ENCODE results near the gene PCNT.
A peak's percentile ranks its signal among the peaks of the same experiment; 100 is the strongest.

PCNT gene

DNA sequence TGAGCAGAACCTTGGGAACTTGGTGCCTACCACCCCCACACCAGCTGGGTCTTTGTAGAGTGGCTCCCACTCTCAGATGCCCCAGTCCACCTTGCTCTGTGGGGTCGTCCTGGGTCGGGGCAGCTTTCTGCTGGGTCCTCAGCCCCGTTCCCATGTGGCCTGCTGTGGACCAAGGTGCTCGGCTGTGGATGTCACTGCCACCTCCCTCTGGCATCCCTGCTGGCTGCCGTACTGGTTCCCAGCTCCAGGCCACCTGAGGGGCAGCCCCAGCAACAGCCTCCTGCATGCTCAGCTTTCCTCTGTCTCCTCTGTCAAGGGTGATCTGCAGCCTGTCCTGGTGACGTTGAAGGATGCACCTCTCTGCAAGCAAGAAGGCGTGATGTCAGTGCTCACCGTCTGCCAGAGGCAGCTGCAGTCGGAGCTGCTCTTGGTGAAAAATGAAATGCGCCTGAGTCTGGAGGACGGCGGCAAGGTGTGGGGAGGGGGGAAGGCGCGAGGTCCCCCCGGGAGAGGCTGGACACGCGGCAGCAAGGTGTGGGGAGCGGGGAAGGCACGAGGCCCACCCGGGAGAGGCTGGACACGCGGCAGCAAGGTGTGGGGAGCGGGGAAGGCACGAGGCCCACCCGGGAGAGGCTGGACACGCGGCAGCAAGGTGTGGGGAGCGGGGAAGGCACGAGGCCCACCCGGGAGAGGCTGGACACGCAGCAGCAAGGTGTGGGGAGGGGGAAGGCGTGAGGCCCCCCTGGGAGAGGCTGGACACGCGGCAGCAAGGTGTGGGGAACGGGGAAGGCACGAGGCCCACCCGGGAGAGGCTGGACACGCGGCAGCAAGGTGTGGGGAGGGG, 88.8 kb downstream of the PCNT start:
- DNase-seq: no peak

- no peak for DNase-seq
These were observed 89.4 kb downstream of the PCNT start for GRCh38 chr21:46413365-46413696.

- no peak for DNase-seq
These were observed 91.0 kb downstream of the PCNT start for GRCh38 chr21:46414965-46415275.

DNA sequence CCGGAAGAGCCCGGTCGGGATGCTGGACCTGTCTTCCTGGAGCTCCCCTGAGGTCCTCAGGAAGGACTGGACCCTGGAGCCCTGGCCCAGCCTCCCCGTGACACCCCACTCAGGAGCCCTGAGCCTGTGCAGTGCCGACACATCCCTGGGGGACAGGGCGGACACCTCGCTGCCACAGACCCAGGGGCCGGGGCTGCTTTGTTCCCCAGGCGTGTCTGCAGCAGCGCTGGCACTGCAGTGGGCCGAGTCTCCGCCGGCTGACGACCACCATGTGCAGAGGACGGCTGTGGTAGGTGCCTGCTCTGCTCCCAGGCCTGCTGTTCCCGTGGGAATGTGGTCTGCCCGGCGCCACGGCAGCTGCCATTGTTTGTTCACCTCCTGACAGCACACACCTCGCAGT, 92.6 kb downstream of the PCNT start:
- no peak for DNase-seq

DNA sequence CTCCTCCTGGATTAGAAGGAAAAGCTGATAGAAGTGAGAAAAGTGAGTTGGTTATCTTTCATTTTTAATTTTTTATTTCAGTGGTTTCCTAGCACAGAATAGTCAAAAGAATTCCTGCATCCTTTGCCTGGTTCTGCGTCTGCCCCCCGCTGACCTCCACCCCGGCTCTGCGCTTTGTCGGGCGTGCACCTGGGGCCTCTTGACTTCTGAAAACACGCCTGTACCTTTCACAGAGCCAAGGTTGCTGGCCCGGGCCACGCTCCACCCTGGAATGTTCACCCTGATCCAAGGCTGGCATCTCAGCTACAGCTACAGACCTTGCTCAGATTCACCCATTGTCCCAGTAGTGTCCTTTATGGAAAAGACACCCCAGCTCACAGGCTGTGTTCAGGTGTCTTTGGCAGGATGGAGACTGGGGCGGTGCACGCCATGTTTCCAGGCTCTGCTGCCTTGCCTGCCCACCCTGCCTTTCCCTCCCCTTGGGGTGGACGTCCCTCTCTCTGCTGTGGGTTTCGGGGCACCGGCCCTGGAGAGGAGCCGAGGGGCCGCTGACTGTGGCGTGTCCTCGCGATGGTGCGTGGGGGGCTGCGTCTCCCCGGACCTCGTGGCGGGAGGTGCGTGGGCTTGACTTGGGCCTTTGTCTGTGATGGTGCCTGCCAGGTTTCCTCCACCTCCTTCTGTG, 94.5 kb downstream of the PCNT start:
- no peak for DNase-seq

DNA sequence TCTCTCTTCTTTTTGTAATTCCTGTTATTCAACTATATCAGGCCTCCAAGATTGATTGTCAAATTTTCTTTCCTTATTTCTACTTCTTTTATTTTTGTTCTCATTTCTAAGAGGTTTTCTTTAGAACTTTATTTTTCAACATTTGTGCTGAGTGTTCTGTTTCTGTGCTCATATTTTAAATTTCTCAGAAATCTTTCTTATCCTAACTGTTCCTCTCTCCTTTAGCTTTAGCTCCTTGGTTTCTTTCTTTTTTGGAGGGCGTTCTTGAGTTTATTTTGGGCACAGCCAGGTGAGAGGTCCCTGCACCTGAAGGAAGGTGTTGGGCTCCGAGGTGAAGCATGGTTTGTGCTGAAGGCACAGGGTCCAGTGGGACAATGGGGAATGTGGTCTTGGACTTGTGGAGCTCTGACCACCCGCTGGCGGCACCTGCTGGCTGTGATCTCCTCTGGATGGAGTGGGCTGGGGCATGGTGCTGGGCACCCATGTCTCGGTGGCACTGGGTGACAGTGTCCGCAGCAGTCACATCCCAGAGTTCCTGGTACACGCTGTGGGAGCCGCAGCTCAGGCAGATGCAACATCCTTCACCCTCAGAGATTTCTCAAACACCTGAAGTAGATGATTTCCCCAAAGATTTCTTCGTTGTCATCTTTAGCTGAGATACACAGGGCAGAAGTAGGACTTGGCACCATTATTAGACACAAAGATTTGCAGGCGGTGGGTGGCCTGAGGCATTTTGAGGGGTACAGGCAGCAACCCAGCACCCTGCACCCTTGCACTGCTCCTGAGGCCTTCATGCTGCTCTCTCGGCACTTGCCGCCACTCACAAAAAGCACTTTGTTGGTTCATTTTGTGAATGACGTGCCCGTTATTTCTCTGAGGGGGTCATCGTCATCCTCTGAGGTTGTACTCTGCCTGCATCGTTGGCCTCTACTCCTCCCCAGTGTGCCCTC, 96.6 kb downstream of the PCNT start:
- no peak for DNase-seq

- DNase-seq: no peak
These were observed 97.3 kb downstream of the PCNT start for GRCh38 chr21:46421191-46421750.

GRCh38 chr21:46421756-46422555, 98.0 kb downstream of the PCNT start:
- DNase-seq: no peak

- DNase-seq: no peak
These were observed 98.8 kb downstream of the PCNT start for GRCh38 chr21:46422636-46423241.

GRCh38 chr21:46423546-46424038, 99.6 kb downstream of the PCNT start:
- peak; percentile 54 for DNase-seq

DNA sequence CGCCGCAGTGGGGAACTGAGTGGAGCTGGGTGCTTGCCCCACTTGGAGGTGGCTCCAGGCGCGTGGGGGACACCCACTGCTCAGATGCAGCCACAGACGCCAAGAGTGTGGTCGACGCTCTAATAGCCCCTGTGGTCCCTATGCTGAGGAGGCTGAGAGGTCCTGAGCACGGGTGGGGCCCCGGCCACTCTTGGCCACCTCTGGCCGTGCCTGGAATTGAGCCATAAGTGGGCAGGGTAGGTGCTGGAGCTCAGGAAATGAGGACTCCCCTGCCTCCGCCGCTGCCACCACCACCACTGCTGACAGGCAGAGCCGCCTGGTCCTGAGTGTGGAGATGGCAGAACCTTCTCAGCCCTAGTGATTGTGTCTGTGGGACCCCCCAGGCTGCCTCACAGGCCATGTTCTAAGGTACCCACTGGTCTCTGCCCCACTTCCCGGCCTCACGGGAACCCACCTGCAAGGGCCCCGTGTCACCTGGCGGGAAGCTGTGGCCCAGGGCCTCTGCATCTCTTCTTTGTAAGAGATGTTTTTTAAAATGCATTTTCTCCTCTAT, 100.2 kb downstream of the PCNT start:
- peak; percentile 38 for DNase-seq

- DNase-seq: peak; percentile 48
These were observed 100.7 kb downstream of the PCNT start for GRCh38 chr21:46424621-46425020.

GRCh38 chr21:46425041-46425440, 101.1 kb downstream of the PCNT start:
- no peak for DNase-seq

DNA sequence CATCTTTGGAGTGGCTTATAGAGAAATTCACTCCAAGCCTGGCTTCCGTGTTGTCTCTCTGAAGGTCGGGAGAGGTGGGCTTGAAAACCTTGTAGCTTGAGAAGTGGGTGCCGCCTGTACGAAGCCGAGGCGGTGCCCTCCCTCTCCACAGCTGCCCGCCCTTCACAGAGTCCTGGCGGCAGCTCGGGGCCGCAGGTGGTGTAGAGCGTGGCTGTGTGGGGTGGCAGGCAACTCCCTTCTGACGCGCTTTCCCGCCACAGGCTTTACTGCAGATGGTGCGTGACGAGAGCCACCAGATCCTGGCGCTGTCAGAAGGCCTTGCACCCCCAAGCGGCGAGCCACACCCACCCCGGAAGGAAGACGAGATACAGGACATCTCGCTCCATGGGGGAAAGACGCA, 101.6 kb downstream of the PCNT start:
- DNase-seq: peak; percentile 55

- DNase-seq: no peak
These were observed 102.5 kb downstream of the PCNT start for GRCh38 chr21:46426313-46427046.

GRCh38 chr21:46427516-46427915, 103.6 kb downstream of the PCNT start:
- no peak for DNase-seq

DNA sequence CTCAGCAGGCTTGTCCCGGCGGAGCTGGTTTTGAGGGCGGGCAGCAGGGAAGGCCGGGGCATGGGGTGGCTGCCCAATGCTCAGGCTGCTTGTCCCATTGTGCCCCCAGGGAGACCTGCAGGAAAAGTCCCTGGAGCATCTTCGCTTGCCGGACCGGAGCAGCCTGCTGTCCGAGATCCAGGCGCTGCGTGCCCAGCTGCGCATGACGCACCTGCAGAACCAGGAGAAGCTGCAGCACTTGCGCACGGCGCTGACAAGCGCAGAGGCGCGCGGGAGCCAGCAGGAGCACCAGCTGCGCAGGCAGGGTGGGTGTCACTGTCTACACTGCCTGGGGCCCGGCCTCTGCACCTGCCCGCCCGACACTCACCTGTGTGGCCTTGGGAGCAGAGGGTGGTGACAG, 104.3 kb downstream of the PCNT start:
- DNase-seq: no peak

- no peak for DNase-seq
These were observed 105.2 kb downstream of the PCNT start for GRCh38 chr21:46428987-46429710.

- DNase-seq: no peak
These were observed 106.1 kb downstream of the PCNT start for GRCh38 chr21:46429754-46430681.

All from CD4-positive, alpha-beta T cell treated with Interleukin-6 for 4 hours (primary cell).